DOHH2 (cell line): ENCODE measurements around the gene FMC1.

Experiments
- H3F3A ChIP-seq: fragments of 200-600 bp; sonication (generic), shearing (Covaris generic); 2 replicates; pipeline ENCODE4 v1.6.0; 2016; ENCODE audit warnings: antibody characterized with exemption, mild to moderate bottlenecking; ENCODE audit not compliant: control insufficient read depth, insufficient read depth
- H3K27ac ChIP-seq: fragments of 200-600 bp; sonication (generic); 2 replicates; pipeline ENCODE4 v1.5.1; 2014; ENCODE audit warnings: low read depth, mild to moderate bottlenecking, low read length, moderate library complexity
- H3K27me3 ChIP-seq: fragments of 200-600 bp; sonication (generic); 2 replicates; pipeline ENCODE4 v1.6.1; 2014; ENCODE audit warnings: mild to moderate bottlenecking, low read length, mixed read lengths; ENCODE audit not compliant: control insufficient read depth
- H3K36me3 ChIP-seq: fragments of 200-600 bp; sonication (generic); 2 replicates; pipeline ENCODE4 v1.6.1; 2014; ENCODE audit warnings: mild to moderate bottlenecking, low read length, moderate library complexity, mixed read lengths; ENCODE audit not compliant: control insufficient read depth
- H3K4me1 ChIP-seq: fragments of 200-600 bp; sonication (generic); 2 replicates; pipeline ENCODE4 v1.6.1; 2014; ENCODE audit warnings: mild to moderate bottlenecking, low read length, mixed read lengths; ENCODE audit not compliant: control insufficient read depth
- H3K4me2 ChIP-seq: fragments of 200-600 bp; sonication (generic); 2 replicates; pipeline ENCODE4 v1.6.0; 2014; ENCODE audit warnings: mild to moderate bottlenecking, low read length, moderate library complexity
- H3K4me3 ChIP-seq: fragments of 200-600 bp; sonication (generic); 2 replicates; pipeline ENCODE4 v1.5.1; 2014; ENCODE audit warnings: mild to moderate bottlenecking, low read length, mixed read lengths
- H3K79me2 ChIP-seq: fragments of 200-600 bp; sonication (generic); 2 replicates; pipeline ENCODE4 v1.6.1; 2014; ENCODE audit warnings: mild to moderate bottlenecking, low read length, mixed read lengths; ENCODE audit not compliant: control insufficient read depth
- H3K9me2 ChIP-seq: fragments of 200-600 bp; sonication (generic); replicated peaks from 2 replicates; pipeline ENCODE4 v1.6.1; 2014; ENCODE audit warnings: mild to moderate bottlenecking, low read length, mixed read lengths; ENCODE audit not compliant: control insufficient read depth
- H3K9me3 ChIP-seq: fragments of 200-600 bp; sonication (generic); 2 replicates; pipeline ENCODE4 v1.6.1; 2014; ENCODE audit warnings: antibody characterized with exemption, low read length, mixed read lengths; ENCODE audit not compliant: control insufficient read depth, insufficient read depth
- H4K20me1 ChIP-seq: fragments of 200-600 bp; sonication (generic); 2 replicates; pipeline ENCODE4 v1.6.0; 2014; ENCODE audit warnings: low read depth, mild to moderate bottlenecking, antibody characterized with exemption, low read length, moderate library complexity; ENCODE audit not compliant: control insufficient read depth, insufficient read depth
- CTCF ChIP-seq: fragments of 200-600 bp; sonication (generic); IDR thresholded peaks from one replicate; pipeline ENCODE4 v1.5.1; 2014; ENCODE audit warnings: antibody characterized with exemption, mild to moderate bottlenecking, low read depth, low read length; ENCODE audit not compliant: poor library complexity, severe bottlenecking
- EZH2phosphoT487 ChIP-seq: fragments of 200-600 bp; sonication (generic); IDR thresholded peaks from 2 replicates; pipeline ENCODE4 v1.6.1; 2017; ENCODE audit warnings: borderline replicate concordance, mild to moderate bottlenecking, antibody characterized with exemption, low read length, moderate library complexity, mixed read lengths

The FMC1 gene

DNA sequence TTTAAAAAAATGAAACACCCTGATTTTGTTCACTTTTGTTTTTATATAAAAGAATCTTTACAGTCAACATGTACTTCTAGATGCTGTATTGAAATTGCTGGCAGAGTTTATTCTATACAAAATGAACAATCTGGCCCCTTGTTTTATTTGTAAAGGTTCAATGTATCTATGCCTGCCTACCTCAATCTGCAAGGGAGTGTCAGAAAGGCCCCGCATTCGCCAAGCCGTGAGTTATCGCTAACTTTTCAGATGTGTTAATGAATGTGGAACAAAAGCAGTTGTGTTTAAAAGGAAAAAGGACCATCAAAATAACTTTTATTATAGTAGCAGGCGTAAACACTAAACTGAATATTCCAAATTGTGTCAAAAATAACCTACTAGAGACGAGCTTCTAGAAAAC, 33.1 kb downstream of the FMC1 start:
- TF ChIP-seq EZH2phosphoT487 (no peak), CTCF (no peak)

GRCh38 chr7:139382439-139382838, 41.3 kb downstream of the FMC1 start:
- Histone ChIP-seq H3K79me2 (peaks cover 82% of the 10 kb centered on the region), H3K36me3 (peaks cover 77% of the 10 kb centered on the region), H3F3A (peaks cover 3% of the 10 kb centered on the region; the same call in 1 of the 2 replicates), H4K20me1 (peaks cover 10% of the 10 kb centered on the region; the same call in 1 of the 2 replicates), H3K4me3 (no peak overlapping the region), H3K9me2 (no peaks in the 10 kb centered on the region), H3K4me2 (no peak overlapping the region), H3K27ac (no peak overlapping the region), H3K4me1 (no peaks in the 10 kb centered on the region), H3K27me3 (no peaks in the 10 kb centered on the region), H3K9me3 (no peaks in the 10 kb centered on the region)
- no peak for TF ChIP-seq CTCF
- TF ChIP-seq EZH2phosphoT487 = no peak

More for the DNA sequence above, 33.1 kb downstream of the FMC1 start:
- Histone ChIP-seq H3K4me2 (no peak overlapping the region), H3K9me2 (no peaks in the 10 kb centered on the region), H3K4me1 (peaks cover 5% of the 10 kb centered on the region; the same call in 1 of the 2 replicates), H3K4me3 (no peak overlapping the region), H3K79me2 (peaks cover 91% of the 10 kb centered on the region), H3K27me3 (no peaks in the 10 kb centered on the region), H3K9me3 (no peaks in the 10 kb centered on the region), H3F3A (peaks cover 31% of the 10 kb centered on the region), H4K20me1 (peaks cover 35% of the 10 kb centered on the region), H3K27ac (no peak overlapping the region), H3K36me3 (peaks cover 88% of the 10 kb centered on the region)

DNA sequence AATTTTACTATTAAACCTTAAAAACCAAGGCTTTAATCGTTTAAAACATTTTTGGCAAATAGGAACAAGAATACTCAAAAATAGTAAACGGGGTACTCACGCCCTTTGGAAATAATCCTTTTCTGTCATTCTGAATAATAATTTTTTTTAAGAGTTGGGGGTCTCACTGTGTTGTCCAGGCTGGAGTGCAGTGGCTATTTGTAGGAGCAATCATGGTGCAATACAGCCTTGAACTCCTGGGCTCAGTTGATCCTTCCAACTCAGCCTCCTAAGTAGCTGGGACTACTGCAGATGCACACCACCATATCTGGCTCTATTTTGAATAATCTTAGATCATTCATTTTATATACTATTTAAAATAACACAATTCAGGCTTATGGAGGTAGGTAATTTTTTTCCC, 43.5 kb downstream of the FMC1 start:
- Histone ChIP-seq H3K9me2 (no peaks in the 10 kb centered on the region), H4K20me1 (peaks cover 11% of the 10 kb centered on the region; the same call in 1 of the 2 replicates), H3K27ac (no peak overlapping the region), H3K4me3 (no peak overlapping the region), H3K27me3 (no peaks in the 10 kb centered on the region), H3K9me3 (no peaks in the 10 kb centered on the region), H3K36me3 (peaks cover 79% of the 10 kb centered on the region), H3K4me2 (no peak overlapping the region), H3K4me1 (no peaks in the 10 kb centered on the region), H3F3A (no peaks in the 10 kb centered on the region), H3K79me2 (peaks cover 86% of the 10 kb centered on the region)
- TF ChIP-seq CTCF (no peak), EZH2phosphoT487 (no peak)
